Nephron (organoid): ENCODE measurements around the gene PPP1R1B.
A peak's percentile ranks its signal among the peaks of the same experiment; 100 is the strongest.

Source experiments
- H3K27ac Mint-ChIP-seq, 3 experiments: 2 replicates each; pipeline ENCODE4 v1.8.0; 2020; ENCODE audit warnings: mixed read lengths in 3 of 3, mild to moderate bottlenecking in 2 of 3, moderate library complexity in 1 of 3
- H3K27me3 Mint-ChIP-seq: 2 replicates; pipeline ENCODE4 v1.8.0; 2021; ENCODE audit warnings: low read depth, mild to moderate bottlenecking, moderate library complexity, mixed read lengths
- H3K36me3 Mint-ChIP-seq: 2 replicates; pipeline ENCODE4 v1.8.0; 2020; ENCODE audit warnings: low read depth, mixed read lengths
- H3K4me1 Mint-ChIP-seq: 2 replicates; pipeline ENCODE4 v1.8.0; 2020; ENCODE audit warnings: mixed read lengths
- H3K4me3 Mint-ChIP-seq, 3 experiments: 2 replicates each; pipeline ENCODE4 v1.8.0; 2020; ENCODE audit warnings: mild to moderate bottlenecking in 3 of 3, mixed read lengths in 3 of 3, moderate library complexity in 2 of 3
- H3K9me3 Mint-ChIP-seq: 2 replicates; pipeline ENCODE4 v1.8.0; 2020; ENCODE audit warnings: mixed read lengths
- TF ChIP-seq, protein P1 (sequence below), 3 experiments: fragments of 200-600 bp; sonication (generic); IDR thresholded peaks; one replicate each; pipeline ENCODE4 v1.5.0; 2021; ENCODE audit warnings: antibody characterized with exemption in 3 of 3; ENCODE audit not compliant: unreplicated experiment in 3 of 3

Gene PPP1R1B

DNA sequence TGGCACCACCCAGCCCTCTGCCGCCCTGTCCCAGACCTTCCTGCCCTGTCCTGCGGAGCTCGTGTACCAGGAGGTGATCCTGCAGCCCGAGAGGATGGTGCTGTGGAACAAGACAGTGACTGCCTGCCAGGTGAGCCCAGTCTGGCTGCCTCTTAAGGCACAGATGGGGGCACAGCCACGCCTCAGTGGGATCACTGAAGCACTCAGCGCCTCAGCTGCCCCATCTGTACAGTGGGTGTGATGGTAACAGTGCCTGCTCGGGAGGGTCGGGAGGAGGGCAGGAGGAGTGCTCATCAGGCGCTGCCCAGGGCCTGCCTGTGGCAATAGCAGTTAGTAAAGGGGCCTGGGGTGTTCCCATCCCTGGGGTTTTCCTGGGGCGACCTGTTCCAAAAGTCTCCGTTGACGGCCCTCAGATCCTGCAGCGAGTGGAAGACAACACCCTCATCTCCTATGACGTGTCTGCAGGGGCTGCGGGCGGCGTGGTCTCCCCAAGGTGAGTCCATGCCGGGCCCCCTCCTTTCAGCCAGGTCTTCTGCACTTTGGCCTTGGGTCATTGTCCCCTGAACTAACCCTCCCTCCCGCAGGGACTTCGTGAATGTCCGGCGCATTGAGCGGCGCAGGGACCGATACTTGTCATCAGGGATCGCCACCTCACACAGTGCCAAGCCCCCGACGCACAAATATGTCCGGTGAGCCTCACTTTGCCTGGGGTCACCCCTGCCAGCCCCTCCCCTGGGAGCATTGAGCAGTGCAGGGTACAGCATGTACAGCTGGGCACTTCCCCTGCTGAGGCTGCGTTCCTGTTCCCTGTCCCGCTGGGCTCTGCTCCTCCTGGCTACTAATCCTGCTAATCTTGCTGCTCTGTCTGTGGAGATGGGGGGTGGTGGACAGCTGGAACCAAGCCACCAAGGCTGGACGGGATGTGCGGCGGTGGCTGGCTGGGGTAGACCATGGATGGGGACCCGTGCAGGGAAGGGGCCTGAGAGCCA lies 33.9 kb downstream of the PPP1R1B start:
- no peaks in the 10 kb centered on the region for H3K9me3 Mint-ChIP-seq

DNA sequence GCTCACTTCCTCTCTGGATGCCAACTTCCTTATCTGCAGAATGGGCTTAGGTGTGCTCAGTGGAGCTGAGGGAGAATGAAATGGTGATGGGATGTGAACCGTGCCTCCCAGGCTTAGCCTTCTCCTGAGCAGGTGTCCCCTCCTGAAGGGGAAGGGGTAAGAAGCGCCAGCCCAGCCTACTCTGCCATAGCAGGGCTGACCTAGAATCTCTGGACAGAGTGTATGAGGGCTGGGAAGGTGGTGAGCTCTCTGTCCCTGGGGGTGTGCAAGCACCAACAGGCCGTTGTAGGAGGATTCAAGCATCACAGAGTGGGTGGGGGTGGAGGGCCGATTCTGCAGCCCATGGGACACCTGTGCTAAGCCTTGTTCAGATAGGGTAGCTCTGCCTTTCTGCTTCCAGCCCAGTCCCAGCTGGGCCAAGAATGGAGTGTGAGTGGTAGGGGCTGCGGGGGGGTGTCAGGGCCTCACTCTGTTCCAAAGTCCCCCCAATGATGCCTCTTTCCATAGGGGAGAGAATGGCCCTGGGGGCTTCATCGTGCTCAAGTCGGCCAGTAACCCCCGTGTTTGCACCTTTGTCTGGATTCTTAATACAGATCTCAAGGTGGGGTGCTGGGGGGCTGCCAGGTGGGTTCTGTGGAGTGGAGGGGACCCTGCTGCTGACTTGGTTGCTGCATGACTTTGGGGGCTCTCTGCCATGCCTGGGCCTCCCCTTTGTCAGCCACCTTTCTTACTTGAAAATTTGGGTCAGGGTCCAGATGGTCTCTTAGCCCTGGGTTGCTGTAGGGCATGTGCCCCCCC lies 35.2 kb downstream of the PPP1R1B start:
- Mint-ChIP-seq H3K36me3 (peaks cover 10% of the 10 kb centered on the region), H3K9me3 (no peaks in the 10 kb centered on the region), H3K4me1 (peaks cover 13% of the 10 kb centered on the region), H3K27me3 (peaks cover 21% of the 10 kb centered on the region), H3K4me3 (no peak overlapping the region), H3K27ac (no peak overlapping the region)
- TF ChIP-seq, protein P1, sequence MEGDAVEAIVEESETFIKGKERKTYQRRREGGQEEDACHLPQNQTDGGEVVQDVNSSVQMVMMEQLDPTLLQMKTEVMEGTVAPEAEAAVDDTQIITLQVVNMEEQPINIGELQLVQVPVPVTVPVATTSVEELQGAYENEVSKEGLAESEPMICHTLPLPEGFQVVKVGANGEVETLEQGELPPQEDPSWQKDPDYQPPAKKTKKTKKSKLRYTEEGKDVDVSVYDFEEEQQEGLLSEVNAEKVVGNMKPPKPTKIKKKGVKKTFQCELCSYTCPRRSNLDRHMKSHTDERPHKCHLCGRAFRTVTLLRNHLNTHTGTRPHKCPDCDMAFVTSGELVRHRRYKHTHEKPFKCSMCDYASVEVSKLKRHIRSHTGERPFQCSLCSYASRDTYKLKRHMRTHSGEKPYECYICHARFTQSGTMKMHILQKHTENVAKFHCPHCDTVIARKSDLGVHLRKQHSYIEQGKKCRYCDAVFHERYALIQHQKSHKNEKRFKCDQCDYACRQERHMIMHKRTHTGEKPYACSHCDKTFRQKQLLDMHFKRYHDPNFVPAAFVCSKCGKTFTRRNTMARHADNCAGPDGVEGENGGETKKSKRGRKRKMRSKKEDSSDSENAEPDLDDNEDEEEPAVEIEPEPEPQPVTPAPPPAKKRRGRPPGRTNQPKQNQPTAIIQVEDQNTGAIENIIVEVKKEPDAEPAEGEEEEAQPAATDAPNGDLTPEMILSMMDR (IDR thresholded peaks at IDR 0.05; ENCODE audit: unreplicated experiment in 3 of 3) = no peak

More for the DNA sequence above, 33.9 kb downstream of the PPP1R1B start:
- Mint-ChIP-seq H3K4me1 (peaks cover 10% of the 10 kb centered on the region), H3K27ac (peak overlapping the region in 2 of 3 experiments; percentile 46 to 74), H3K36me3 (peaks cover 12% of the 10 kb centered on the region), H3K27me3 (peaks cover 11% of the 10 kb centered on the region), H3K4me3 (peak overlapping the region in 1 of 3 experiments; percentile 39)
- TF ChIP-seq, protein P1 (IDR thresholded peaks at IDR 0.05; ENCODE audit: unreplicated experiment in 3 of 3) = no peak

DNA sequence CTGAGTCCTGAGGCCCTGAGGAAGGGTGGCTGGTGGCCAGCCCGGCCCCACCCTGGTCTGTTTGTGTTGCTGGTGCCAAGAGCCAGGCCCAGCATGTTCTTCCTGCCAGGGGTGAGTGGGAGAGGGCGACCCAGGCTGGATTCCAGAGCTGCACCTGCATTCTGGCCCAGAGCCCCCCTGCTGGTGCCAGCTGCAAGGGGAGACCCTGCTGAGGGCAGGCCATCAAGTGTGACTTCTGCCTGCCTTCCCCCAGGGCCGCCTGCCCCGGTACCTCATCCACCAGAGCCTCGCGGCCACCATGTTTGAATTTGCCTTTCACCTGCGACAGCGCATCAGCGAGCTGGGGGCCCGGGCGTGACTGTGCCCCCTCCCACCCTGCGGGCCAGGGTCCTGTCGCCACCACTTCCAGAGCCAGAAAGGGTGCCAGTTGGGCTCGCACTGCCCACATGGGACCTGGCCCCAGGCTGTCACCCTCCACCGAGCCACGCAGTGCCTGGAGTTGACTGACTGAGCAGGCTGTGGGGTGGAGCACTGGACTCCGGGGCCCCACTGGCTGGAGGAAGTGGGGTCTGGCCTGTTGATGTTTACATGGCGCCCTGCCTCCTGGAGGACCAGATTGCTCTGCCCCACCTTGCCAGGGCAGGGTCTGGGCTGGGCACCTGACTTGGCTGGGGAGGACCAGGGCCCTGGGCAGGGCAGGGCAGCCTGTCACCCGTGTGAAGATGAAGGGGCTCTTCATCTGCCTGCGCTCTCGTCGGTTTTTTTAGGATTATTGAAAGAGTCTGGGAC lies 36.0 kb downstream of the PPP1R1B start:
- Mint-ChIP-seq H3K36me3 (peaks cover 8% of the 10 kb centered on the region), H3K27me3 (peaks cover 27% of the 10 kb centered on the region), H3K4me3 (no peak overlapping the region), H3K9me3 (no peaks in the 10 kb centered on the region), H3K27ac (no peak overlapping the region), H3K4me1 (peaks cover 14% of the 10 kb centered on the region)
- TF ChIP-seq, protein P1 (IDR thresholded peaks at IDR 0.05; ENCODE audit: unreplicated experiment in 3 of 3) = no peak

DNA sequence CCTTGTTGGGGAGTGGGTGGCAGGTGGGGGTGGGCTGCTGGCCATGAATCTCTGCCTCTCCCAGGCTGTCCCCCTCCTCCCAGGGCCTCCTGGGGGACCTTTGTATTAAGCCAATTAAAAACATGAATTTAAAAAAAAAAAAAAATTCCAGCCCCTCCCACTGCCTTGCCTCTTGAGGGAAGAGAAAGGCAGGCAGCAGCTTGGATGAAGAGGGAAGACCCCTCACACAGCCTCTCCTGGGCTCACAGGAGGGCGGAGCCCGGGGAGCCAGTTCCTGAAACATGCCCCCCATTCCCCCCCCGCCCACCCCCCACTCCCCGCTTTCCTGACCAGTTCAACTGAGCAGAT lies 36.6 kb downstream of the PPP1R1B start:
- peaks cover 8% of the 10 kb centered on the region for H3K36me3 Mint-ChIP-seq
- peaks cover 31% of the 10 kb centered on the region for H3K27me3 Mint-ChIP-seq
- TF ChIP-seq, protein P1 (IDR thresholded peaks at IDR 0.05; ENCODE audit: unreplicated experiment in 3 of 3) = no peak
- H3K4me3 Mint-ChIP-seq = no peak overlapping the region
- no peaks in the 10 kb centered on the region for H3K9me3 Mint-ChIP-seq
- peaks cover 14% of the 10 kb centered on the region for H3K4me1 Mint-ChIP-seq
- no peak overlapping the region for H3K27ac Mint-ChIP-seq

DNA sequence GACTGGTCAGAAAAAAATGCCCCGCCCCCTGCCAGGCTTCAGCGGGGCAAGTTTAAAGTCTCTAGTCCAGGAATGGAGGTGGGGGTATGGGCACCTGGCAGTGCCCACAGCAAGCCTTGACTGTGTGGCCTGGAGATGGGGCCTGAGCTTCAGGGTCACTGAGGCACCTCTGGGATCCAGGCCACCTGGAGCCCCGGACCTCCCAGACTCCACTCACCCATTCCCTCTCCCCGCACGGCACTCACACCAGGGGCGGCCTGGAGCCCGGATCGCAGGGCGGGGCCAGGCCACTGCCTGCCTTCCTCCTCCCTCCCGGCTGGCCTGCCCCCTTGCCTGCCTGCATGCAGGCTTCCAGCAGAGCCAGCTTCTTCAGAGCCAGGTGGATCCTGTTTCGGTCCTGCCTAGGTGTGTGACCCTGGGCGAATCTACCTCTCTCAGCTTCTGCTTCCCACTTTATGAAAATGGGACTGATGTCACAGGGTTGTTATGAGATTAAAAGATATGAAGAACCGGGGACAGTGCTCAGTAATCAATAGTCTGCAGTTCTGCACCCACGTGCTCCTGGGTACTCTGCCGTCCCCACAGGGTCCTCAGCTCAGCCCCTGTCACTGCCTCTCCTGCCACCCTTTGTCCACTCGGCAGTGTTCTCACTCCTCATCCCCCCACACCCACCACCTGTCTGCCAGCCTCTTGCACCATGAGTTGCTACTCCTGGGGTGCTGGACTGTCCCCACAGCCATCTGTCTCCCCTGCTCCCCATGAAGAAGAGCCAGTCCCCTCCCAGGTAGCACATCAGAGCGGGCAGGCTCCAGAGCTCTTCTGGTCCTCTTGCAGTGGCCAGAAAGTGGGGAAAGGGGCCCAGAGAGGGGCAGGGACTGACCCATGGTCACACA lies 37.2 kb downstream of the PPP1R1B start:
- TF ChIP-seq, protein P1 (IDR thresholded peaks at IDR 0.05; ENCODE audit: unreplicated experiment in 3 of 3) = no peak
- H3K36me3 Mint-ChIP-seq = peaks cover 8% of the 10 kb centered on the region
- H3K27me3 Mint-ChIP-seq = peaks cover 37% of the 10 kb centered on the region
- no peak overlapping the region for H3K27ac Mint-ChIP-seq
- peaks cover 14% of the 10 kb centered on the region for H3K4me1 Mint-ChIP-seq
- no peaks in the 10 kb centered on the region for H3K9me3 Mint-ChIP-seq
- H3K4me3 Mint-ChIP-seq = no peak overlapping the region
